Gastroesophageal sphincter (tissue), 3 donors: ENCODE results near the gene PCDHGA4.

Experiments
- EP300 ChIP-seq: sonication (generic); formaldehyde crosslinking; IDR thresholded peaks from one replicate; pipeline ENCODE4 v1.6.1; 2017; ENCODE audit warnings: antibody characterized with exemption, mild to moderate bottlenecking
- POLR2A ChIP-seq, 2 donors: fragments of 450-650 bp; IDR thresholded peaks; one replicate each; pipeline ENCODE4 v1.6.1; 2017; ENCODE audit warnings: antibody characterized with exemption in 2 of 2, mild to moderate bottlenecking in 2 of 2, moderate library complexity in 1 of 2
- POLR2AphosphoS5 ChIP-seq: sonication (generic); formaldehyde crosslinking; IDR thresholded peaks from one replicate; pipeline ENCODE4 v1.6.1; 2017; ENCODE audit warnings: antibody characterized with exemption
- TF ChIP-seq, protein P1 (sequence below), 4 experiments: fragments of 200-600 bp in 2 of 4; fragments of 450-650 bp in 2 of 4; sonication (generic) in 1 of 4; IDR thresholded peaks; one replicate each; pipeline ENCODE4 v1.5.1; 2017 to 2019; ENCODE audit warnings: antibody characterized with exemption in 4 of 4, mild to moderate bottlenecking in 2 of 4, moderate library complexity in 2 of 4

DNA sequence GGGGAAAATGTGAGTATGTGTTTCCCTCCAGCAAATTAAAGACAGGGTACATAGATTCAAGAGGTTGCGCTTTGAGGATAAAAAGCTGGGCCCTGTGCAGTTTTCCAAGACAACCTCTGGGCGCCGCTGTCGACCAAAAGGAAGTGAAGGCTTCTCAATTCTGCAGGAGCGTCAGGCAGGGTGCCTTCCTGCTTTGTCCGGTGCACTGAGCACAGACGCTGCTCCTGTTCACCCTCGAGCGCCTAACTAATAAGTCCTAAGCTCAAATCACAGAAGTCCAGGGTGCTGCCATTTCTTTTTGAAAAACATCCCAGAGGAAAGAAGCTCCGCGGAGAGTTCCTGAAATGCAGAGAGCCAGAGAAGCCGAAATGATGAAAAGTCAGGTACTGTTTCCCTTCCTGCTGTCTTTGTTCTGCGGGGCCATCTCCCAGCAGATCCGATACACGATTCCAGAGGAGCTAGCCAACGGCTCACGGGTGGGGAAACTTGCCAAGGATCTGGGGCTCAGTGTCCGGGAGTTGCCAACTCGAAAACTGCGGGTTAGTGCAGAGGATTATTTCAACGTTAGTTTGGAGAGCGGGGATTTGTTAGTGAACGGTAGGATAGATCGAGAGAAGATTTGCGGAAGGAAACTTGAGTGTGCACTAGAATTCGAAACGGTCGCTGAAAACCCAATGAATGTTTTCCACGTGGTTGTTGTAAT lies 4.8 kb upstream of the PCDHGA4 start, which contains the start of gene PCDHGB1:
- TF ChIP-seq, protein P1, sequence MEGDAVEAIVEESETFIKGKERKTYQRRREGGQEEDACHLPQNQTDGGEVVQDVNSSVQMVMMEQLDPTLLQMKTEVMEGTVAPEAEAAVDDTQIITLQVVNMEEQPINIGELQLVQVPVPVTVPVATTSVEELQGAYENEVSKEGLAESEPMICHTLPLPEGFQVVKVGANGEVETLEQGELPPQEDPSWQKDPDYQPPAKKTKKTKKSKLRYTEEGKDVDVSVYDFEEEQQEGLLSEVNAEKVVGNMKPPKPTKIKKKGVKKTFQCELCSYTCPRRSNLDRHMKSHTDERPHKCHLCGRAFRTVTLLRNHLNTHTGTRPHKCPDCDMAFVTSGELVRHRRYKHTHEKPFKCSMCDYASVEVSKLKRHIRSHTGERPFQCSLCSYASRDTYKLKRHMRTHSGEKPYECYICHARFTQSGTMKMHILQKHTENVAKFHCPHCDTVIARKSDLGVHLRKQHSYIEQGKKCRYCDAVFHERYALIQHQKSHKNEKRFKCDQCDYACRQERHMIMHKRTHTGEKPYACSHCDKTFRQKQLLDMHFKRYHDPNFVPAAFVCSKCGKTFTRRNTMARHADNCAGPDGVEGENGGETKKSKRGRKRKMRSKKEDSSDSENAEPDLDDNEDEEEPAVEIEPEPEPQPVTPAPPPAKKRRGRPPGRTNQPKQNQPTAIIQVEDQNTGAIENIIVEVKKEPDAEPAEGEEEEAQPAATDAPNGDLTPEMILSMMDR (IDR thresholded peaks at IDR 0.05): peak in 3 of 4 experiments; percentile 21 to 47 (median 34)
- TF ChIP-seq POLR2AphosphoS5: no peak
- TF ChIP-seq EP300: no peak
- TF ChIP-seq POLR2A (IDR thresholded peaks at IDR 0.05): no peak
